ENCODE data around the gene OR52H1. TPM values are rescaled to one million over a fixed set of nuclear protein-coding genes. Genes with fewer than 3 reads are reported as not detected.

OR52H1 gene
- total RNA-seq, 4 donors from 2014 or later: not detected

GRCh38 chr11:5541427-5541826, 6.9 kb downstream of the OR52H1 start:
- H3K4me3 ChIP-seq (ENCODE audit: low read depth, poor library complexity, severe bottlenecking): no peak overlapping the region
- DNase-seq (ENCODE audit: low spot score in 2 of 2): no peak
- WGBS, 2 donors: 23 to 27% methylated on average over 1 of the region's 1 CpG
- intact Hi-C loops (cut with DNase I; ENCODE audit: low total_unique reads): no loop called here
- TF ChIP-seq CTCF (IDR thresholded peaks at IDR 0.05) (no peak), POLR2A (IDR thresholded peaks at IDR 0.05) (no peak)

GRCh38 chr11:5536482-5536881, 11.9 kb downstream of the OR52H1 start:
- no peak overlapping the region for H3K4me3 ChIP-seq (ENCODE audit: low read depth, poor library complexity, severe bottlenecking)
- DNase-seq (ENCODE audit: low spot score in 2 of 2): no peak
- intact Hi-C loops (cut with DNase I; ENCODE audit: low total_unique reads): no loop called here
- TF ChIP-seq POLR2A (IDR thresholded peaks at IDR 0.05) (no peak), CTCF (IDR thresholded peaks at IDR 0.05) (no peak)

GRCh38 chr11:5534046-5534445, 14.3 kb downstream of the OR52H1 start:
- 63 to 69% methylated on average over 1 of the region's 1 CpG for WGBS, 2 donors
- no peak for TF ChIP-seq POLR2A (IDR thresholded peaks at IDR 0.05)
- no peak for TF ChIP-seq CTCF (IDR thresholded peaks at IDR 0.05)
- DNase-seq (ENCODE audit: low spot score in 2 of 2): no peak
- intact Hi-C loops (cut with DNase I; ENCODE audit: low total_unique reads): no loop called here
- no peak overlapping the region for H3K4me3 ChIP-seq (ENCODE audit: low read depth, poor library complexity, severe bottlenecking)

DNA sequence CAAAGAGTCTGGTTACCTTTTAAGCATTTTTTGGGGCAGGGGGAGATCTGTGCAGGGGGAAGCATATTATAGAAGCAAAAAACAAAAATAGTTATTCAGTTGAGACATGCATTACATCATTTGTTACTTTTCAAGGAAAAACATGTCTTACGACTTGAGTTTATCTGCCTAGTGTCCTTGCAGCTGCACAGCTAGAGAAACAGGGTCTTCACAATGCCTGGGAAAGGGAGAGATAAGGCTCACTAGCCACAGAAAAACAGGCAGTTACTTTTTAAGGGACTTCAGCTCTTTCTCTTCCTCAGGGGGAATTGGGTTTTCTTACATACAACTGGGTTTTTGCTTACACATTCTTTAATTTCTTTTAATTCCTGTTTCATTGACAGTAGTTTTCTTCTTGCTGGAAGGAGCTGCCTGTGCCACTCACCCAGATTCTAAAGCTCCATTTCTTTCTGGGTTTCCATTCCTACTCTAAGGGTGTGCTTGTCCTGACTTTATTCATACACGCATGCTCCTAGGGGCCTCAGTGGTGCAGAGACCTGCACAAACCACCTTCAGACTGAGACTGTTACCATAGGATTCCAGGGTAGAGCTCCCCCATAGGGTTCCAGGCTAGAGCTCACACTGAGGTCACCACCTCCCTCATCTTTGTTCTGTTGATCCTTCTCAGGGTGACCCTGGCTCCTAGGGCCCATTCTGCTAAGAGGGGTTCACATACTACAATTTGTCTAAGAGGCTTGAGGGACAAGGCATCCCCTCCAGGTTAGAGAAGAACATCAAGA, 17.1 kb downstream of the OR52H1 start:
- no peak for DNase-seq (ENCODE audit: low spot score in 2 of 2)
- H3K4me3 ChIP-seq (ENCODE audit: low read depth, poor library complexity, severe bottlenecking): no peak overlapping the region
- 62 to 88% methylated on average over 2 of the region's 2 CpGs for WGBS, 2 donors
- intact Hi-C loops (cut with DNase I; ENCODE audit: low total_unique reads): no loop called here
- TF ChIP-seq CTCF (IDR thresholded peaks at IDR 0.05) (no peak), POLR2A (IDR thresholded peaks at IDR 0.05) (no peak)

DNA sequence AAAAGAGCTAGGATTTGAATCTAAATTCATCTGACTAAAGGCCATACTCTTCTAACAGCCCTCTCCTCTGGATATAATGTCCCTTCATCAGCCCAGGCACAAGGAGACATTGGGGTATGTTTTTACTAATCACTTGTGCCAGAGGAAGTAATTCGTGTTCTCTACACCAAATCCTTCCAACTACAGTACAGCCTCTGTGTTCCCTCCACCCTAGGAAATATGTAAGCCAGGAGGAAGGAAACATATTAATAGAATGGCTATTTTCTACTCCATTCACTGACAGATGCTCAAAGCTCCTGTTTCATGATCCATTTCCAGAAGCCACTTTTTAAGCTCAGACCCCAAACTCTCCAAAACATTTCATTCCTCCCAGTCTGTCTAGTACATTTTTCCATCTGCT, 19.8 kb downstream of the OR52H1 start:
- WGBS, 2 donors: 35 to 36% methylated on average over 1 of the region's 1 CpG
- no peak overlapping the region for H3K4me3 ChIP-seq (ENCODE audit: low read depth, poor library complexity, severe bottlenecking)
- intact Hi-C loops (cut with DNase I; ENCODE audit: low total_unique reads): no loop called here
- no peak for DNase-seq (ENCODE audit: low spot score in 2 of 2)
- no peak for TF ChIP-seq CTCF (IDR thresholded peaks at IDR 0.05)
- no peak for TF ChIP-seq POLR2A (IDR thresholded peaks at IDR 0.05)

GRCh38 chr11:5527716-5528115, 20.6 kb downstream of the OR52H1 start:
- intact Hi-C loops (cut with DNase I; ENCODE audit: low total_unique reads): no loop called here
- TF ChIP-seq POLR2A (IDR thresholded peaks at IDR 0.05) (no peak), CTCF (IDR thresholded peaks at IDR 0.05) (no peak)
- WGBS, 2 donors: 86 to 95% methylated on average over 5 of the region's 5 CpGs
- no peak overlapping the region for H3K4me3 ChIP-seq (ENCODE audit: low read depth, poor library complexity, severe bottlenecking)
- DNase-seq (ENCODE audit: low spot score in 2 of 2): no peak

All from lower leg skin (tissue), 4 donors.